Activated T-cell treated with anti-CD3 and anti-CD28 coated beads for 1 hour (primary cell): ENCODE measurements around the gene TNFRSF12A.

Experiments used
- DNase-seq: peaks from one replicate; pipeline ENCODE4 v3.0.0-alpha.2; 2020; ENCODE audit warnings: low read depth

Gene TNFRSF12A

GRCh38 chr16:2986623-2987188, 33.5 kb upstream of the TNFRSF12A start:
- DNase-seq, result no peak

- no peak for DNase-seq
These were observed 32.9 kb upstream of the TNFRSF12A start for GRCh38 chr16:2987286-2987685.

GRCh38 chr16:2987833-2988232, 32.3 kb upstream of the TNFRSF12A start:
- no peak for DNase-seq

GRCh38 chr16:2988590-2989099, 31.5 kb upstream of the TNFRSF12A start:
- no peak for DNase-seq

- DNase-seq, result no peak
These were observed 29.3 kb upstream of the TNFRSF12A start for GRCh38 chr16:2990891-2991290.

- DNase-seq, result no peak
These were observed 28.5 kb upstream of the TNFRSF12A start for GRCh38 chr16:2991566-2992261.

GRCh38 chr16:2992383-2993081, 27.6 kb upstream of the TNFRSF12A start:
- DNase-seq, result no peak

GRCh38 chr16:2996298-2996697, 23.9 kb upstream of the TNFRSF12A start:
- DNase-seq, result no peak

- DNase-seq, result no peak
These were observed 20.2 kb upstream of the TNFRSF12A start for GRCh38 chr16:2999929-3000328.

GRCh38 chr16:3000540-3000939, 19.6 kb upstream of the TNFRSF12A start:
- no peak for DNase-seq

GRCh38 chr16:3001316-3001715, 18.9 kb upstream of the TNFRSF12A start:
- DNase-seq, result no peak

- DNase-seq, result peak; percentile 87
These were observed 16.4 kb upstream of the TNFRSF12A start for GRCh38 chr16:3003582-3004270.

GRCh38 chr16:3004319-3004718, 15.8 kb upstream of the TNFRSF12A start:
- no peak for DNase-seq

- no peak for DNase-seq
These were observed 15.3 kb upstream of the TNFRSF12A start for GRCh38 chr16:3004781-3005284.

- DNase-seq, result no peak
These were observed 12.9 kb upstream of the TNFRSF12A start for GRCh38 chr16:3007059-3007956.

GRCh38 chr16:3007957-3008689, 12.0 kb upstream of the TNFRSF12A start:
- DNase-seq, result no peak

GRCh38 chr16:3008690-3009037, 11.5 kb upstream of the TNFRSF12A start:
- DNase-seq, result no peak

- no peak for DNase-seq
These were observed 10.4 kb upstream of the TNFRSF12A start for GRCh38 chr16:3009568-3010390.

GRCh38 chr16:3010510-3010909, 9.7 kb upstream of the TNFRSF12A start:
- DNase-seq, result no peak

GRCh38 chr16:3012246-3012645, 7.9 kb upstream of the TNFRSF12A start:
- no peak for DNase-seq
